H9 (cell line): Measurements from ENCODE around the gene MRC1. TPM values are rescaled to one million over a fixed set of nuclear protein-coding genes. Genes with fewer than 3 reads are reported as not detected.

Experiments used
- DNase-seq: peaks from one replicate; pipeline ENCODE4 v3.0.0-alpha.2; 2017
- H2AFZ ChIP-seq: one replicate; pipeline ENCODE4 v1.6.1; 2013; ENCODE audit warnings: mild to moderate bottlenecking, low read length, control low read depth, moderate library complexity
- H2AK5ac ChIP-seq: 2 replicates; pipeline ENCODE4 v1.6.1; 2013; ENCODE audit warnings: low read length, control low read depth, mixed read lengths; ENCODE audit not compliant: insufficient read length
- H2BK120ac ChIP-seq: one replicate; pipeline ENCODE4 v1.6.1; 2013; ENCODE audit warnings: low read depth, mild to moderate bottlenecking, low read length, control low read depth, inconsistent platforms; ENCODE audit not compliant: poor library complexity, severe bottlenecking
- H2BK12ac ChIP-seq: 2 replicates; pipeline ENCODE4 v1.6.1; 2013; ENCODE audit warnings: low read length, control low read depth, mixed read lengths, low read depth; ENCODE audit not compliant: insufficient read length
- H2BK15ac ChIP-seq: 2 replicates; pipeline ENCODE4 v1.6.1; 2013; ENCODE audit warnings: low read depth, low read length, control low read depth
- H2BK20ac ChIP-seq: one replicate; pipeline ENCODE4 v1.6.1; 2013; ENCODE audit warnings: low read depth, mild to moderate bottlenecking, low read length, control low read depth, inconsistent platforms; ENCODE audit not compliant: poor library complexity, severe bottlenecking
- H2BK5ac ChIP-seq: 2 replicates; pipeline ENCODE4 v1.6.1; 2013; ENCODE audit warnings: low read length, control low read depth, mixed read lengths; ENCODE audit not compliant: insufficient read length
- H3K14ac ChIP-seq: 2 replicates; pipeline ENCODE4 v1.6.1; 2013; ENCODE audit warnings: low read length, control low read depth; ENCODE audit not compliant: insufficient read depth
- H3K18ac ChIP-seq: 2 replicates; pipeline ENCODE4 v1.6.1; 2013; ENCODE audit warnings: low read depth, mild to moderate bottlenecking, mixed read lengths, low read length, control low read depth; ENCODE audit not compliant: insufficient read length
- H3K23ac ChIP-seq: 2 replicates; pipeline ENCODE4 v1.6.1; 2013; ENCODE audit warnings: low read length, control low read depth, mixed read lengths, low read depth; ENCODE audit not compliant: insufficient read length
- H3K23me2 ChIP-seq: 2 replicates; pipeline ENCODE4 v1.6.1; 2013; ENCODE audit warnings: low read depth, mild to moderate bottlenecking, mixed read lengths, low read length, control low read depth; ENCODE audit not compliant: insufficient read length, poor library complexity, severe bottlenecking
- H3K27ac ChIP-seq: 2 replicates; pipeline ENCODE4 v1.5.1; 2013; ENCODE audit warnings: low read length, control low read depth, mixed read lengths, low read depth; ENCODE audit not compliant: insufficient read length
- H3K27me3 ChIP-seq: 2 replicates; pipeline ENCODE4 v1.6.1; 2013; ENCODE audit warnings: low read length, control low read depth, inconsistent platforms; ENCODE audit not compliant: insufficient read depth
- H3K4ac ChIP-seq: 2 replicates; pipeline ENCODE4 v1.6.1; 2013; ENCODE audit warnings: low read depth, mild to moderate bottlenecking, control low read depth, inconsistent platforms, low read length, moderate library complexity
- H3K4me1 ChIP-seq: 2 replicates; pipeline ENCODE4 v1.6.1; 2013; ENCODE audit warnings: low read length, control low read depth, inconsistent platforms; ENCODE audit not compliant: insufficient read depth
- H3K4me2 ChIP-seq: 2 replicates; pipeline ENCODE4 v1.6.1; 2013; ENCODE audit warnings: low read length, control low read depth, mixed read lengths; ENCODE audit not compliant: insufficient read length, insufficient read depth
- H3K56ac ChIP-seq: 2 replicates; pipeline ENCODE4 v1.6.1; 2013; ENCODE audit warnings: low read depth, mild to moderate bottlenecking, mixed read lengths, low read length, control low read depth; ENCODE audit not compliant: insufficient read length
- H3K79me1 ChIP-seq: 2 replicates; pipeline ENCODE4 v1.6.1; 2013; ENCODE audit warnings: low read depth, mild to moderate bottlenecking, moderate library complexity, low read length, control low read depth, inconsistent platforms; ENCODE audit not compliant: insufficient read depth, poor library complexity, severe bottlenecking
- H3K79me2 ChIP-seq: 2 replicates; pipeline ENCODE4 v1.6.1; 2013; ENCODE audit warnings: low read length, control low read depth, inconsistent platforms; ENCODE audit not compliant: insufficient read depth
- H3K9ac ChIP-seq: 2 replicates; pipeline ENCODE4 v1.6.1; 2013; ENCODE audit warnings: low read length, control low read depth, mixed read lengths; ENCODE audit not compliant: insufficient read length; ENCODE audit errors: extremely low read depth
- H3K9me3 ChIP-seq: one replicate; pipeline ENCODE4 v1.6.1; 2013; ENCODE audit warnings: low read depth, low read length, inconsistent platforms; ENCODE audit not compliant: control insufficient read depth
- H3T11ph ChIP-seq: one replicate; pipeline ENCODE4 v1.6.1; 2013; ENCODE audit warnings: mild to moderate bottlenecking, low read length, control low read depth, inconsistent platforms
- H4K20me1 ChIP-seq: one replicate; pipeline ENCODE4 v1.6.1; 2013; ENCODE audit not compliant: control insufficient read depth, insufficient read length, insufficient read depth
- H4K5ac ChIP-seq: 2 replicates; pipeline ENCODE4 v1.6.1; 2013; ENCODE audit warnings: low read depth, mild to moderate bottlenecking, mixed read lengths, low read length, control low read depth; ENCODE audit not compliant: insufficient read length
- H4K8ac ChIP-seq: replicated peaks from 2 replicates; pipeline ENCODE4 v1.6.1; 2013; ENCODE audit warnings: low read length, control low read depth, mixed read lengths, low read depth; ENCODE audit not compliant: insufficient read length
- H4K91ac ChIP-seq: 2 replicates; pipeline ENCODE4 v1.6.1; 2013; ENCODE audit warnings: low read depth, mild to moderate bottlenecking, moderate library complexity, mixed read lengths, low read length, control low read depth; ENCODE audit not compliant: insufficient read length
- H3K27ac Mint-ChIP-seq, 3 experiments: 2 replicates in 2 of 3; 3 replicates in 1 of 3; pipeline ENCODE4 v1.8.0; 2020 to 2021; ENCODE audit warnings: mixed read lengths in 3 of 3, mild to moderate bottlenecking in 1 of 3, moderate library complexity in 1 of 3
- H3K27me3 Mint-ChIP-seq: 2 replicates; pipeline ENCODE4 v1.8.0; 2021; ENCODE audit warnings: low read depth, mild to moderate bottlenecking, moderate library complexity, mixed read lengths
- H3K36me3 Mint-ChIP-seq, 3 experiments: 2 replicates in 2 of 3; 3 replicates in 1 of 3; pipeline ENCODE4 v1.8.0; 2020 to 2021; ENCODE audit warnings: low read depth in 3 of 3, mixed read lengths in 3 of 3; ENCODE audit not compliant: insufficient read depth in 1 of 3
- H3K4me1 Mint-ChIP-seq, 2 experiments: 2 replicates each; pipeline ENCODE4 v1.8.0; 2020; ENCODE audit warnings: mixed read lengths in 2 of 2
- H3K4me3 Mint-ChIP-seq, 2 experiments: 2 replicates in 1 of 2; 3 replicates in 1 of 2; pipeline ENCODE4 v1.8.0; 2020 to 2021; ENCODE audit warnings: mild to moderate bottlenecking in 2 of 2, mixed read lengths in 2 of 2, moderate library complexity in 1 of 2
- H3K9me3 Mint-ChIP-seq, 2 experiments: 2 replicates in 1 of 2; 3 replicates in 1 of 2; pipeline ENCODE4 v1.8.0; 2020; ENCODE audit warnings: mild to moderate bottlenecking in 2 of 2, mixed read lengths in 2 of 2, moderate library complexity in 1 of 2
- WGBS: extraction: QIAGEN DNeasy Blood & Tissue Kit; methylation state at CpG from one replicate; pipeline ENCODE4 v1.1.7; 2013; ENCODE audit warnings: missing lambda C conversion rate, low lambda C conversion rate, mixed read lengths; ENCODE audit not compliant: insufficient read length; ENCODE audit errors: extremely low coverage; 5-methylcytosine and 5-hydroxymethylcytosine counted together
- total RNA-seq: library from RNA; stranded (reverse); gene quantifications from 2 replicates; pipeline ENCODE4 v1.2.1, GENCODE V29; 2021
- TF ChIP-seq, protein P1 (sequence below): fragments of 200-600 bp; sonication (generic); conservative IDR thresholded peaks from 3 replicates; pipeline ENCODE4 v1.8.0; 2021; ENCODE audit warnings: antibody characterized with exemption, mild to moderate bottlenecking

The MRC1 gene
- total RNA-seq, 1 experiment from 2014 or later = not detected

GRCh38 chr10:17904564-17904963 is 95.4 kb downstream of the MRC1 start:
- Histone ChIP-seq H4K20me1 (no peaks in the 10 kb centered on the region), H2BK12ac (no peak overlapping the region), H4K8ac (no peak overlapping the region), H3K27me3 (no peaks in the 10 kb centered on the region), H3K4ac (no peak overlapping the region), H3K56ac (no peak overlapping the region), H3K27ac (no peak overlapping the region), H2BK20ac (no peak overlapping the region), H3K14ac (no peak overlapping the region), H3K23ac (no peak overlapping the region), H3K9ac (no peak overlapping the region), H3K23me2 (no peaks in the 10 kb centered on the region), H3K79me2 (no peaks in the 10 kb centered on the region), H2BK120ac (no peak overlapping the region), H2AFZ (no peak overlapping the region), H3T11ph (no peak overlapping the region), H3K4me1 (no peaks in the 10 kb centered on the region), H2BK15ac (no peak overlapping the region), H2AK5ac (no peak overlapping the region), H4K5ac (no peak overlapping the region), H3K18ac (no peak overlapping the region), H3K4me2 (no peak overlapping the region), H2BK5ac (no peak overlapping the region), H3K9me3 (no peaks in the 10 kb centered on the region), H4K91ac (no peak overlapping the region), H3K79me1 (no peaks in the 10 kb centered on the region)
- TF ChIP-seq, protein P1, sequence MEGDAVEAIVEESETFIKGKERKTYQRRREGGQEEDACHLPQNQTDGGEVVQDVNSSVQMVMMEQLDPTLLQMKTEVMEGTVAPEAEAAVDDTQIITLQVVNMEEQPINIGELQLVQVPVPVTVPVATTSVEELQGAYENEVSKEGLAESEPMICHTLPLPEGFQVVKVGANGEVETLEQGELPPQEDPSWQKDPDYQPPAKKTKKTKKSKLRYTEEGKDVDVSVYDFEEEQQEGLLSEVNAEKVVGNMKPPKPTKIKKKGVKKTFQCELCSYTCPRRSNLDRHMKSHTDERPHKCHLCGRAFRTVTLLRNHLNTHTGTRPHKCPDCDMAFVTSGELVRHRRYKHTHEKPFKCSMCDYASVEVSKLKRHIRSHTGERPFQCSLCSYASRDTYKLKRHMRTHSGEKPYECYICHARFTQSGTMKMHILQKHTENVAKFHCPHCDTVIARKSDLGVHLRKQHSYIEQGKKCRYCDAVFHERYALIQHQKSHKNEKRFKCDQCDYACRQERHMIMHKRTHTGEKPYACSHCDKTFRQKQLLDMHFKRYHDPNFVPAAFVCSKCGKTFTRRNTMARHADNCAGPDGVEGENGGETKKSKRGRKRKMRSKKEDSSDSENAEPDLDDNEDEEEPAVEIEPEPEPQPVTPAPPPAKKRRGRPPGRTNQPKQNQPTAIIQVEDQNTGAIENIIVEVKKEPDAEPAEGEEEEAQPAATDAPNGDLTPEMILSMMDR = no peak
- H3K9me3 Mint-ChIP-seq = no peaks in the 10 kb centered on the region
- WGBS = no CpG with 5 or more reads among the region's 2 CpGs
- DNase-seq = no peak
- H3K36me3 Mint-ChIP-seq = no peaks in the 10 kb centered on the region
- no peak overlapping the region for H3K27ac Mint-ChIP-seq
- H3K4me3 Mint-ChIP-seq = no peak overlapping the region
- no peaks in the 10 kb centered on the region; the same call in 1 of the 2 replicates for H3K27me3 Mint-ChIP-seq
- H3K4me1 Mint-ChIP-seq = no peaks in the 10 kb centered on the region
